ENCODE results near the gene MEF2D.

The MEF2D gene

DNA sequence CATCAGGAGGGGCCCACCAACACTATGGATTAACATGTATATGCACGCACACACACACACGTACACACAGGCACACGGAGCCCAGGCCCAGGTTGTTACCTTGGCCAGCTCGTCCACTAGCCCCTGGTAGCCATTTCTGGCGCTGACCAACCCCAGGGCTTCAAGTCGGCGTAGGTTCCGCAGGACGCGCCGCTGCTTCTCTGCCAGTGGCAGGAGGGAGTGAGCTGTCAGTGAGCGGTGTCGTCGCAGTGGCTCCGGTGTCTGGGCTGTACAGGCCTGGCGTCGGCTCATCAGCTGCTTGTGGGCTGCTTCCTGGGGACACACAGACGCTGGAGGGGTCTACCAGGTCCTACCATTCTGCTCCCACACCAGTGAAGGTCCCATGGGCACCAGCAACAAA, 29.4 kb upstream of the MEF2D start:
- Histone ChIP-seq H3K9me2 (replicated peaks; ENCODE audit: control insufficient read depth, low read length) (no peaks in the 10 kb centered on the region), H4K20me1 (ENCODE audit: control insufficient read depth, insufficient read depth, low read depth, low read length) (no peaks in the 10 kb centered on the region), H3K4me3 (ENCODE audit: low read length) (no peak overlapping the region), H3K27ac (ENCODE audit: low read depth, low read length) (no peak overlapping the region), H3F3A (ENCODE audit: control insufficient read depth, insufficient read depth) (no peaks in the 10 kb centered on the region), H3K36me3 (ENCODE audit: control insufficient read depth, low read length) (peaks cover 48% of the 10 kb centered on the region), H3K4me2 (ENCODE audit: low read length) (no peak overlapping the region), H3K9me3 (ENCODE audit: control insufficient read depth, insufficient read depth, low read length) (no peaks in the 10 kb centered on the region), H3K27me3 (ENCODE audit: control insufficient read depth, low read length) (no peaks in the 10 kb centered on the region), H3K79me2 (ENCODE audit: control insufficient read depth, low read length) (no peaks in the 10 kb centered on the region), H3K4me1 (ENCODE audit: control insufficient read depth, low read length) (peaks cover 19% of the 10 kb centered on the region)
- TF ChIP-seq EZH2phosphoT487 (IDR thresholded peaks at IDR 0.05; ENCODE audit: borderline replicate concordance, low read length): no peak
- TF ChIP-seq, protein P1, sequence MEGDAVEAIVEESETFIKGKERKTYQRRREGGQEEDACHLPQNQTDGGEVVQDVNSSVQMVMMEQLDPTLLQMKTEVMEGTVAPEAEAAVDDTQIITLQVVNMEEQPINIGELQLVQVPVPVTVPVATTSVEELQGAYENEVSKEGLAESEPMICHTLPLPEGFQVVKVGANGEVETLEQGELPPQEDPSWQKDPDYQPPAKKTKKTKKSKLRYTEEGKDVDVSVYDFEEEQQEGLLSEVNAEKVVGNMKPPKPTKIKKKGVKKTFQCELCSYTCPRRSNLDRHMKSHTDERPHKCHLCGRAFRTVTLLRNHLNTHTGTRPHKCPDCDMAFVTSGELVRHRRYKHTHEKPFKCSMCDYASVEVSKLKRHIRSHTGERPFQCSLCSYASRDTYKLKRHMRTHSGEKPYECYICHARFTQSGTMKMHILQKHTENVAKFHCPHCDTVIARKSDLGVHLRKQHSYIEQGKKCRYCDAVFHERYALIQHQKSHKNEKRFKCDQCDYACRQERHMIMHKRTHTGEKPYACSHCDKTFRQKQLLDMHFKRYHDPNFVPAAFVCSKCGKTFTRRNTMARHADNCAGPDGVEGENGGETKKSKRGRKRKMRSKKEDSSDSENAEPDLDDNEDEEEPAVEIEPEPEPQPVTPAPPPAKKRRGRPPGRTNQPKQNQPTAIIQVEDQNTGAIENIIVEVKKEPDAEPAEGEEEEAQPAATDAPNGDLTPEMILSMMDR (IDR thresholded peaks at IDR 0.05; ENCODE audit: low read depth, low read length, poor library complexity, severe bottlenecking): no peak

DNA sequence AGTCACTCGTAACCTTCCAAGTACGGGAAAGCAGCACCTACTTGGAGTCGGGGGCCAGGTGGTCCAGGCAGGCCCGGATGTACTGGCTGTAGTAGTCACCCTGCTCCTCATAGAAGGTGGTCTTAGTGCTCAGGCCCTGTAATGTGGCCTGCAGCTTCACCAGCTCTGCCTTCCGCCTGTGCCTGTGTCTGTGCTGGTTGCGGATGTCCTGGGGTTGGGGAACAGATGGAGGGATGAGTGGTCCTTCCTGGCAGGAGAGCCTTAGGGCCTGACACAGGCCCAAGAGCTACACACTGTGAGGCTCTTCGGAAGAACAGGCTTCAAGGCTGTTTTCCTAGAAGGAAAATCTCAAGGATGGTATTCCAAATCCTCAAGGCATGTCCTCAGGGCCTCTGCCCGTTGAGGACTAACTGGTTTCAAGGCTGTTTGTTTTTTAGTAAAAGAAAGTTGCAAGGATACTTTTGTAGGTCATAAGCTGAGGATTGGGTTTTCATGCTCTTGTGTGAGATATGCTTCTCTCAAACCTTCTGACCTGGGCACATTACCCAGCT, 28.4 kb upstream of the MEF2D start:
- Histone ChIP-seq H3K79me2 (ENCODE audit: control insufficient read depth, low read length) (no peaks in the 10 kb centered on the region), H3K4me3 (ENCODE audit: low read length) (no peak overlapping the region), H4K20me1 (ENCODE audit: control insufficient read depth, insufficient read depth, low read depth, low read length) (no peaks in the 10 kb centered on the region), H3K27ac (ENCODE audit: low read depth, low read length) (no peak overlapping the region), H3K9me2 (replicated peaks; ENCODE audit: control insufficient read depth, low read length) (no peaks in the 10 kb centered on the region), H3K4me2 (ENCODE audit: low read length) (no peak overlapping the region), H3K4me1 (ENCODE audit: control insufficient read depth, low read length) (peaks cover 29% of the 10 kb centered on the region), H3K27me3 (ENCODE audit: control insufficient read depth, low read length) (no peaks in the 10 kb centered on the region), H3K9me3 (ENCODE audit: control insufficient read depth, insufficient read depth, low read length) (no peaks in the 10 kb centered on the region), H3F3A (ENCODE audit: control insufficient read depth, insufficient read depth) (no peaks in the 10 kb centered on the region), H3K36me3 (ENCODE audit: control insufficient read depth, low read length) (peaks cover 52% of the 10 kb centered on the region)
- no peak for TF ChIP-seq EZH2phosphoT487 (IDR thresholded peaks at IDR 0.05; ENCODE audit: borderline replicate concordance, low read length)
- TF ChIP-seq, protein P1 (IDR thresholded peaks at IDR 0.05; ENCODE audit: low read depth, low read length, poor library complexity, severe bottlenecking): no peak

DNA sequence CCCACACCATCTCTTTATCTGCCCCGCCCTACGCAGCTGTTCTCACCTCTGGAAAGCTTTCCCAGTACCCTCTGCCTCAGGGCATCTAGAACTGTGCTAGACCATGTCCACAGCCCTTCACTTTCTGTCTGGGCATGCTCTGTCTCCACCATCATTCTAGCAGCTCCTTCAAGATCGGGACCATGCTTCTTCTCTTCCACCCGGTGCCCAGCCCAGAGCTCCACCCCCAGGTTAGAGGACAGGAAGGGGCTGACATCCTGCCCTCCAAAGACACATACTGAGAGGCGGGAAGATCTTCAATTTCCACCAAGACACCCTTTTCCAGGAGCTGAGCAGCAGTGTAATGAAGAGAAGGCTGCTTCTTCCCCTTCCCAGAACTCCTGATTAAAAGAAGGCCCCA, 27.7 kb upstream of the MEF2D start:
- Histone ChIP-seq H3K36me3 (ENCODE audit: control insufficient read depth, low read length) (peaks cover 46% of the 10 kb centered on the region), H3K4me3 (ENCODE audit: low read length) (no peak overlapping the region), H3K79me2 (ENCODE audit: control insufficient read depth, low read length) (no peaks in the 10 kb centered on the region), H3K27me3 (ENCODE audit: control insufficient read depth, low read length) (no peaks in the 10 kb centered on the region), H3F3A (ENCODE audit: control insufficient read depth, insufficient read depth) (no peaks in the 10 kb centered on the region), H3K4me1 (ENCODE audit: control insufficient read depth, low read length) (peaks cover 34% of the 10 kb centered on the region), H3K4me2 (ENCODE audit: low read length) (no peak overlapping the region), H4K20me1 (ENCODE audit: control insufficient read depth, insufficient read depth, low read depth, low read length) (no peaks in the 10 kb centered on the region), H3K27ac (ENCODE audit: low read depth, low read length) (no peak overlapping the region), H3K9me3 (ENCODE audit: control insufficient read depth, insufficient read depth, low read length) (no peaks in the 10 kb centered on the region), H3K9me2 (replicated peaks; ENCODE audit: control insufficient read depth, low read length) (no peaks in the 10 kb centered on the region)
- TF ChIP-seq, protein P1 (IDR thresholded peaks at IDR 0.05; ENCODE audit: low read depth, low read length, poor library complexity, severe bottlenecking): no peak
- no peak for TF ChIP-seq EZH2phosphoT487 (IDR thresholded peaks at IDR 0.05; ENCODE audit: borderline replicate concordance, low read length)

All from DOHH2 (cell line).